ENCODE measurements around the gene ALDH1B1. TPM values are rescaled to one million over a fixed set of nuclear protein-coding genes. Genes with fewer than 3 reads are reported as not detected.

Gene ALDH1B1
- total and polyA plus RNA-seq, 7 donors = 24.9 to 120 (median 46.9) TPM

GRCh38 chr9:38363589-38363925, 28.9 kb upstream of the ALDH1B1 start:
- intact Hi-C loops (cut with DNase I) = loop anchor here (2.0 to 10.0 kb wide), 5 partner anchors 201 to 619 kb away; no protein-coding TSS in a partner anchor
- peak in 2 of 4 donors; percentile 33 to 38 for ATAC-seq
- no peak for DNase-seq
- no peak overlapping the region for H3K27ac ChIP-seq
- WGBS, 3 donors = 25 to 34% (median 27%) methylated on average over 5 of the region's 5 CpGs
- no peak for TF ChIP-seq CTCF (IDR thresholded peaks at IDR 0.05)
- no peaks in the 10 kb centered on the region for H3K9me3 ChIP-seq
- no peaks in the 10 kb centered on the region for H3K36me3 ChIP-seq (ENCODE audit: insufficient read depth in 1 of 2, low read depth in 1 of 2)
- no peaks in the 10 kb centered on the region for H3K27me3 ChIP-seq (ENCODE audit: insufficient read depth in 3 of 3, low read length in 2 of 3)
- no peaks in the 10 kb centered on the region for H3K4me1 ChIP-seq
- H3K4me3 ChIP-seq = no peak overlapping the region

- Histone ChIP-seq H3K4me1 (no peaks in the 10 kb centered on the region), H3K27ac (no peak overlapping the region), H3K9me3 (no peaks in the 10 kb centered on the region), H3K4me3 (no peak overlapping the region), H3K36me3 (ENCODE audit: insufficient read depth in 1 of 2, low read depth in 1 of 2) (no peaks in the 10 kb centered on the region), H3K27me3 (ENCODE audit: insufficient read depth in 3 of 3, low read length in 2 of 3) (no peaks in the 10 kb centered on the region)
- DNase-seq (no peak), ATAC-seq (no peak)
- TF ChIP-seq CTCF (IDR thresholded peaks at IDR 0.05) = no peak
- intact Hi-C loops (cut with DNase I) = loop anchor here in 1 of 2 donors (10.0 kb wide), 1 partner anchor 623 kb away; no protein-coding TSS in a partner anchor
These were observed 24.6 kb upstream of the ALDH1B1 start for GRCh38 chr9:38367898-38368297.

- no peaks in the 10 kb centered on the region for H3K4me1 ChIP-seq
- DNase-seq (no peak), ATAC-seq (no peak)
- WGBS, 3 donors = 71 to 82% (median 74%) methylated on average over 2 of the region's 2 CpGs
- TF ChIP-seq CTCF (IDR thresholded peaks at IDR 0.05) = no peak
- H3K9me3 ChIP-seq = no peaks in the 10 kb centered on the region
- intact Hi-C loops (cut with DNase I) = loop anchor here in 1 of 2 donors (10.0 kb wide), 1 partner anchor 624 kb away; no protein-coding TSS in a partner anchor
- no peaks in the 10 kb centered on the region for H3K36me3 ChIP-seq (ENCODE audit: insufficient read depth in 1 of 2, low read depth in 1 of 2)
- no peak overlapping the region for H3K27ac ChIP-seq
- H3K27me3 ChIP-seq (ENCODE audit: insufficient read depth in 3 of 3, low read length in 2 of 3) = no peaks in the 10 kb centered on the region
- H3K4me3 ChIP-seq = no peak overlapping the region
These were observed 23.8 kb upstream of the ALDH1B1 start for GRCh38 chr9:38368731-38369130.

- no peak for TF ChIP-seq CTCF (IDR thresholded peaks at IDR 0.05)
- Histone ChIP-seq H3K4me3 (no peak overlapping the region), H3K4me1 (no peaks in the 10 kb centered on the region), H3K36me3 (ENCODE audit: insufficient read depth in 1 of 2, low read depth in 1 of 2) (no peaks in the 10 kb centered on the region), H3K27me3 (ENCODE audit: insufficient read depth in 3 of 3, low read length in 2 of 3) (no peaks in the 10 kb centered on the region), H3K9me3 (no peaks in the 10 kb centered on the region), H3K27ac (no peak overlapping the region)
- intact Hi-C loops (cut with DNase I) = no loop called here
- DNase-seq (no peak), ATAC-seq (no peak)
- WGBS, 3 donors = 54 to 74% (median 72%) methylated on average over 4 of the region's 4 CpGs
These were observed 22.3 kb upstream of the ALDH1B1 start for GRCh38 chr9:38370176-38370575.

- no peaks in the 10 kb centered on the region for H3K27me3 ChIP-seq (ENCODE audit: insufficient read depth in 3 of 3, low read length in 2 of 3)
- H3K9me3 ChIP-seq = no peaks in the 10 kb centered on the region
- intact Hi-C loops (cut with DNase I) = loop anchor here in 1 of 2 donors (1.0 kb wide), 1 partner anchor 26 kb away; no protein-coding TSS in a partner anchor
- TF ChIP-seq CTCF (IDR thresholded peaks at IDR 0.05) = peak; percentile 47
- no peaks in the 10 kb centered on the region for H3K36me3 ChIP-seq (ENCODE audit: insufficient read depth in 1 of 2, low read depth in 1 of 2)
- DNase-seq (no peak), ATAC-seq (peak; percentile 80 to 90 (median 85))
- no peaks in the 10 kb centered on the region for H3K4me1 ChIP-seq
- no peak overlapping the region for H3K27ac ChIP-seq
- no peak overlapping the region for H3K4me3 ChIP-seq
- 95 to 96% (median 96%) methylated on average over 2 of the region's 2 CpGs for WGBS, 3 donors
These were observed 21.0 kb upstream of the ALDH1B1 start for GRCh38 chr9:38371495-38371894.
